ENCODE measurements around the gene TFB1M. TPM values are rescaled to one million over a fixed set of nuclear protein-coding genes. Genes with fewer than 3 reads are reported as not detected.

TFB1M gene
- total RNA-seq, 2 donors from 2014 or later = 38.8 to 43.0 TPM

- 86% methylated on average over 4 of the region's 4 CpGs; no CpG with 5 or more reads in 1 of the 2 experiments for WGBS, 2 experiments (ENCODE audit: insufficient coverage in 1 of 2, insufficient read length in 1 of 2)
These were observed 29.5 kb downstream of the TFB1M start for GRCh38 chr6:155284775-155285174.

GRCh38 chr6:155278319-155279049 lies 35.8 kb downstream of the TFB1M start:
- DNase-seq = no peak
- 80% methylated on average over 1 to 5 of the region's 5 CpGs for WGBS, 2 experiments (ENCODE audit: insufficient coverage in 1 of 2, insufficient read length in 1 of 2)
- peaks cover 42% of the 10 kb centered on the region for H3K36me3 Mint-ChIP-seq (ENCODE audit: low read depth)
- no peaks in the 10 kb centered on the region for H3K9me3 Mint-ChIP-seq
- H3K27me3 Mint-ChIP-seq (ENCODE audit: insufficient read depth) = no peaks in the 10 kb centered on the region
- no peaks in the 10 kb centered on the region for H3K27me3 ChIP-seq (ENCODE audit: control insufficient read depth, insufficient read depth, low read length, poor library complexity, severe bottlenecking)
- no peak overlapping the region for H3K4me3 ChIP-seq (ENCODE audit: low read length)
- H3K4me1 ChIP-seq (ENCODE audit: control insufficient read depth, insufficient read depth, low read length) = peaks cover 2% of the 10 kb centered on the region
- peaks cover 72% of the 10 kb centered on the region for H3K36me3 ChIP-seq (ENCODE audit: control insufficient read depth, insufficient read depth, low read length)
- no peak overlapping the region for H3K9ac ChIP-seq (ENCODE audit: extremely low read depth, low read length, poor library complexity, severe bottlenecking)
- TF ChIP-seq CTCF (conservative IDR thresholded peaks at IDR 0.05) = no peak
- no peak overlapping the region for H3K4me3 Mint-ChIP-seq
- peaks cover 2% of the 10 kb centered on the region for H3K4me1 Mint-ChIP-seq
- H3K9me3 ChIP-seq (ENCODE audit: control insufficient read depth, low read length) = no peaks in the 10 kb centered on the region
- H3K27ac Mint-ChIP-seq = no peak overlapping the region
- no peak overlapping the region for H3K27ac ChIP-seq (ENCODE audit: low read depth, low read length)

More at GRCh38 chr6:155284775-155285174, 29.5 kb downstream of the TFB1M start:
- peaks cover 57% of the 10 kb centered on the region for H3K36me3 Mint-ChIP-seq (ENCODE audit: low read depth)
- H3K9me3 Mint-ChIP-seq = no peaks in the 10 kb centered on the region
- Histone ChIP-seq H3K36me3 (ENCODE audit: control insufficient read depth, insufficient read depth, low read length) (peaks cover 72% of the 10 kb centered on the region), H3K27ac (ENCODE audit: low read depth, low read length) (no peak overlapping the region), H3K4me3 (ENCODE audit: low read length) (no peak overlapping the region), H3K27me3 (ENCODE audit: control insufficient read depth, insufficient read depth, low read length, poor library complexity, severe bottlenecking) (no peaks in the 10 kb centered on the region), H3K4me1 (ENCODE audit: control insufficient read depth, insufficient read depth, low read length) (no peaks in the 10 kb centered on the region), H3K9me3 (ENCODE audit: control insufficient read depth, low read length) (no peaks in the 10 kb centered on the region), H3K9ac (ENCODE audit: extremely low read depth, low read length, poor library complexity, severe bottlenecking) (no peak overlapping the region)
- H3K27ac Mint-ChIP-seq = no peak overlapping the region
- H3K27me3 Mint-ChIP-seq (ENCODE audit: insufficient read depth) = no peaks in the 10 kb centered on the region
- TF ChIP-seq CTCF (conservative IDR thresholded peaks at IDR 0.05) = no peak
- DNase-seq = no peak
- peaks cover 2% of the 10 kb centered on the region for H3K4me1 Mint-ChIP-seq
- H3K4me3 Mint-ChIP-seq = no peak overlapping the region

- H3K27me3 Mint-ChIP-seq (ENCODE audit: insufficient read depth) = no peaks in the 10 kb centered on the region
- no peaks in the 10 kb centered on the region for H3K9me3 Mint-ChIP-seq
- H3K4me3 Mint-ChIP-seq = no peak overlapping the region
- H3K4me1 Mint-ChIP-seq = peaks cover 11% of the 10 kb centered on the region
- Histone ChIP-seq H3K9ac (ENCODE audit: extremely low read depth, low read length, poor library complexity, severe bottlenecking) (no peak overlapping the region), H3K36me3 (ENCODE audit: control insufficient read depth, insufficient read depth, low read length) (peaks cover 79% of the 10 kb centered on the region), H3K27ac (ENCODE audit: low read depth, low read length) (no peak overlapping the region), H3K4me1 (ENCODE audit: control insufficient read depth, insufficient read depth, low read length) (peaks cover 2% of the 10 kb centered on the region), H3K27me3 (ENCODE audit: control insufficient read depth, insufficient read depth, low read length, poor library complexity, severe bottlenecking) (no peaks in the 10 kb centered on the region), H3K4me3 (ENCODE audit: low read length) (no peak overlapping the region), H3K9me3 (ENCODE audit: control insufficient read depth, low read length) (no peaks in the 10 kb centered on the region)
- H3K27ac Mint-ChIP-seq = no peak overlapping the region
- DNase-seq = no peak
- H3K36me3 Mint-ChIP-seq (ENCODE audit: low read depth) = peaks cover 30% of the 10 kb centered on the region
- no peak for TF ChIP-seq CTCF (conservative IDR thresholded peaks at IDR 0.05)
These were observed 37.6 kb downstream of the TFB1M start for GRCh38 chr6:155276638-155277037.
